ENCODE results near the gene MID1.
A peak's percentile ranks its signal among the peaks of the same experiment; 100 is the strongest.

The MID1 gene

GRCh38 chrX:10617186-10617998 is 3.0 kb downstream of the MID1 start:
- peak; percentile 53 for DNase-seq (ENCODE audit: low read depth, low spot score)

GRCh38 chrX:10615931-10616774 is 4.2 kb downstream of the MID1 start:
- DNase-seq (ENCODE audit: low read depth, low spot score) = peak; percentile 74

- DNase-seq (ENCODE audit: low read depth, low spot score) = no peak
Measured at GRCh38 chrX:10612215-10612614, 8.2 kb downstream of the MID1 start.

GRCh38 chrX:10611441-10612090 is 8.8 kb downstream of the MID1 start:
- no peak for DNase-seq (ENCODE audit: low read depth, low spot score)

- no peak for DNase-seq (ENCODE audit: low read depth, low spot score)
Measured at GRCh38 chrX:10608099-10608498, 12.3 kb downstream of the MID1 start.

GRCh38 chrX:10607233-10607632 is 13.2 kb downstream of the MID1 start:
- DNase-seq (ENCODE audit: low read depth, low spot score) = no peak

- DNase-seq (ENCODE audit: low read depth, low spot score) = no peak
Measured at GRCh38 chrX:10603612-10604011, 16.8 kb downstream of the MID1 start.

GRCh38 chrX:10602646-10603045 is 17.7 kb downstream of the MID1 start:
- no peak for DNase-seq (ENCODE audit: low read depth, low spot score)

GRCh38 chrX:10600479-10600878 is 19.9 kb downstream of the MID1 start:
- DNase-seq (ENCODE audit: low read depth, low spot score) = no peak

- no peak for DNase-seq (ENCODE audit: low read depth, low spot score)
Measured at GRCh38 chrX:10598540-10598939, 21.8 kb downstream of the MID1 start.

- peak; percentile 63 for DNase-seq (ENCODE audit: low read depth, low spot score)
Measured at GRCh38 chrX:10597871-10598270, 22.5 kb downstream of the MID1 start.

- no peak for DNase-seq (ENCODE audit: low read depth, low spot score)
Measured at GRCh38 chrX:10591363-10592335, 28.7 kb downstream of the MID1 start.

- DNase-seq (ENCODE audit: low read depth, low spot score) = peak; percentile 86
Measured at GRCh38 chrX:10589787-10590186, 30.6 kb downstream of the MID1 start.

- DNase-seq (ENCODE audit: low read depth, low spot score) = no peak
Measured at GRCh38 chrX:10589098-10589497, 31.3 kb downstream of the MID1 start.

GRCh38 chrX:10584882-10585281 is 35.5 kb downstream of the MID1 start:
- peak; percentile 56 for DNase-seq (ENCODE audit: low read depth, low spot score)

- DNase-seq (ENCODE audit: low read depth, low spot score) = no peak
Measured at GRCh38 chrX:10582945-10583344, 37.4 kb downstream of the MID1 start.

GRCh38 chrX:10582215-10582733 is 38.1 kb downstream of the MID1 start:
- DNase-seq (ENCODE audit: low read depth, low spot score) = no peak

GRCh38 chrX:10579112-10580011 is 41.0 kb downstream of the MID1 start:
- DNase-seq (ENCODE audit: low read depth, low spot score) = no peak

- no peak for DNase-seq (ENCODE audit: low read depth, low spot score)
Measured at GRCh38 chrX:10578527-10578926, 41.9 kb downstream of the MID1 start.

- DNase-seq (ENCODE audit: low read depth, low spot score) = no peak
Measured at GRCh38 chrX:10577853-10578252, 42.5 kb downstream of the MID1 start.

Data from ELF-1 (cell line).